ENCODE measurements around the gene LRPPRC. TPM values are rescaled to one million over a fixed set of nuclear protein-coding genes. Genes with fewer than 3 reads are reported as not detected.

The LRPPRC gene
- total and polyA plus RNA-seq, 2 donors (not counting 3 experiments of a cell fraction or from before 2014, with no cell fraction given) = 22.6 to 94.0 TPM

- dilution Hi-C loops (cut with MboI; ENCODE audit: extremely low pct_ligation_motif_present, low sequenced_read_pairs) (no loop called here), intact Hi-C loops (cut with micrococcal nuclease) (no loop called here)
- TF ChIP-seq MAX (IDR thresholded peaks at IDR 0.05; ENCODE audit: insufficient read depth, insufficient read length) = no peak
- TF ChIP-seq CTCF (IDR thresholded peaks at IDR 0.05; ENCODE audit: extremely low read depth in 1 of 2, insufficient read depth in 1 of 2, low read depth in 1 of 2, low read length in 2 of 2) = no peak
- TF ChIP-seq POLR2AphosphoS5 (IDR thresholded peaks at IDR 0.05; ENCODE audit: insufficient read depth, low read depth, low read length) = no peak
- no peak for TF ChIP-seq FOS (IDR thresholded peaks at IDR 0.05; ENCODE audit: borderline replicate concordance, insufficient read depth, low read length)
- TF ChIP-seq MYC (IDR thresholded peaks at IDR 0.05; ENCODE audit: low read depth, low read length) = no peak
- TF ChIP-seq JUN (IDR thresholded peaks at IDR 0.05; ENCODE audit: borderline replicate concordance, insufficient read depth, insufficient read length, low read depth) = no peak
- Histone ChIP-seq H3K27ac (ENCODE audit: insufficient read depth, low read depth, low read length) (no peak overlapping the region), H4K20me1 (replicated peaks; ENCODE audit: control insufficient read depth, extremely low read depth, insufficient read depth, low read length) (no peaks in the 10 kb centered on the region), H3K4me2 (ENCODE audit: insufficient read depth, low read length) (no peak overlapping the region), H3K36me3 (ENCODE audit: control insufficient read depth in 2 of 2, extremely low read depth in 1 of 2, insufficient read depth in 2 of 2, low read length in 2 of 2) (peaks cover 4% of the 10 kb centered on the region in 2 experiments), H3K9me1 (replicated peaks; ENCODE audit: control insufficient read depth, extremely low read depth, insufficient read depth, low read length) (no peaks in the 10 kb centered on the region), H3K79me2 (ENCODE audit: control insufficient read depth, insufficient read depth, low read length) (no peaks in the 10 kb centered on the region), H2AFZ (ENCODE audit: low read depth, low read length) (no peak overlapping the region), H3K4me1 (ENCODE audit: control insufficient read depth, extremely low read depth, insufficient read depth, low read length) (no peaks in the 10 kb centered on the region), H3K4me3 (replicated peaks in 1 of 3; ENCODE audit: insufficient read depth in 1 of 3, low read depth in 1 of 3, low read length in 3 of 3) (no peak overlapping the region), H3K9me3 (replicated peaks; ENCODE audit: control insufficient read depth, insufficient read depth, low read length) (no peaks in the 10 kb centered on the region), H3K27me3 (ENCODE audit: control insufficient read depth in 2 of 2, insufficient read depth in 2 of 2, low read length in 2 of 2) (no peaks in the 10 kb centered on the region), H3K9ac (replicated peaks; ENCODE audit: extremely low read depth, insufficient read depth, low read length) (no peak overlapping the region)
- no peak for DNase-seq (ENCODE audit: low read depth, low spot score)
- ChIA-PET POLR2A (no interaction called here), CTCF (interaction anchor here (0.6 to 1.7 kb wide), 6 partner anchors 9 to 478 kb away, joined by 3 to 4 read pairs (median 4); no protein-coding TSS in a partner anchor)
- FAIRE-seq = no peak
- no TSS peak for BruUV-seq (replicated peaks)
These were observed 89.2 kb downstream of the LRPPRC start for GRCh38 chr2:43906448-43907109.
